GM18951 (cell line): ENCODE measurements around the gene ZDHHC7.

Experiments
- POLR2A ChIP-seq: IDR thresholded peaks from 4 replicates; pipeline ENCODE4 v1.6.1; 2011; ENCODE audit warnings: mild to moderate bottlenecking; ENCODE audit not compliant: insufficient read length, insufficient read depth; ENCODE audit errors: extremely low read depth
- in situ Hi-C: fragments of 300-500 bp; cut with MboI; formaldehyde crosslinking; loops from one replicate; pipeline ENCODE4 v1.12.0; 2022; ENCODE audit warnings: low sequenced_read_pairs, mixed read lengths, inconsistent platforms; ENCODE audit not compliant: unreplicated experiment

The ZDHHC7 gene

GRCh38 chr16:85018529-85019236 lies 7.3 kb upstream of the ZDHHC7 start:
- in situ Hi-C loops, result no loop called here
- no peak for TF ChIP-seq POLR2A

GRCh38 chr16:85017633-85018032 lies 6.3 kb upstream of the ZDHHC7 start:
- in situ Hi-C loops, result no loop called here
- no peak for TF ChIP-seq POLR2A

DNA sequence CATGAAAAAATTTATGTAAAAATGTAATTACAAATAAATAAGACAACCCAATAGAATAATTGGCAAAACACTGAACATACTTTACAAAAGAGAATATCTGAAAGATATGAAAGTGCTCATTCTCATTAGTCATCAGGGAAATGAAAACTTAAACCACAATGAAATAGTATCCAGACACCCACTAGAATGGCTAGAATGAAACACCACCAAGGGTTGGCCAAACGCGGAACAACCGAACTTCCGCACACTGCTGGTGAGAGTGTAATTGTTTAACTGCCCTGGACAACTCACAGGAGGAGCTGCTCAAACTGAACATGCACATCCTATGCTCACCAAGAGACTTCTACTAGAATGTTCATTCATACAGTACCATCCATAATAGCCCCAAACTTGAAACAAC lies 5.8 kb upstream of the ZDHHC7 start:
- TF ChIP-seq POLR2A, result no peak
- in situ Hi-C loops, result no loop called here

GRCh38 chr16:85015481-85016187 lies 4.3 kb upstream of the ZDHHC7 start:
- no peak for TF ChIP-seq POLR2A
- in situ Hi-C loops, result no loop called here

- TF ChIP-seq POLR2A, result no peak
- in situ Hi-C loops, result no loop called here
Measured at GRCh38 chr16:85014311-85014710, 3.0 kb upstream of the ZDHHC7 start.

DNA sequence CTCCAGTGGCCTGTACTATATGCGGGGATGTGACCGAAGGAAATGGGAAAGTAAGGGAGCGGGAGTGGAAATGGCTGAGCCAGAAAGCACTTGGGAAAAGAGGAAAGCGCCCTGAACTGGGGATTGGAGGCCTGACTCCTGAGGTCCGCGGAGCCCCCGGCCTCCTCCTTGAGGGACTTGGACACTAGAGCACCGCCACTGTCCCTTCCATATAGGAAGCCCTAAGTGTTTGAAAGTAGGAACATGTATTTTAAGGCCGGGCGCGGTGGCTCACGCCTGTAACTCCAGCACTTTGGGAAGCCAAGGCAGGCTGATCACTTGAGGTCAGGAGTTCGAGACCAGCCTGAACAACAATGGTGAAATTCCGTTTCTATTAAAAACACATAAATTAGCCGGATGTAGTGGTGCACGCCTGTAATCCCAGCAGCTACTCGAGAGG lies 530 bp upstream of the ZDHHC7 start:
- TF ChIP-seq POLR2A, result no peak
- in situ Hi-C loops, result no loop called here

DNA sequence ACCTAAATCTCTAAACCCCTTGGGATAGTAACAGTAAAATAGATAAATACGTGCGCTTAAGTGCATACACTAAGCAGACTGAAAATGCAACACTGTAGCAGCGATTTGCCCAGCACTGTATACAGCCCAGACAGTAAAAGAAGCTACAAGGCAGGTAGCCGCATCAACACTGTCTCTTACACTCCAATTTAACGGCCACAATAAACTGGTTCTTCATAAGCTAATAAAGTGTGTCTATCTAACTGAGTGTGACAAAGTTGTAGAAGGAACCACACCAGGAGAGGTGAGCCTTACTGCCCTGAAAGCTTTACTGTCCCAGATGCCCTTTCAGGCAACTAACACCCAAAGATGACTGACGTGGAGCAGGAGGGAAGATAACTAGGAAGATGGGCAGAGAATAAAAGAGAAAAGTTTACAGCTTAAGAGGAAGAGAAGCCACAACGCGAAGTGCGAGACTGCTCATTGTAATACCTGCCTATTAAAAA lies 847 bp downstream of the ZDHHC7 start:
- TF ChIP-seq POLR2A, result no peak
- in situ Hi-C loops, result no loop called here

GRCh38 chr16:85008271-85008670 lies 3.1 kb downstream of the ZDHHC7 start:
- in situ Hi-C loops, result no loop called here
- no peak for TF ChIP-seq POLR2A

- in situ Hi-C loops, result no loop called here
- no peak for TF ChIP-seq POLR2A
Measured at GRCh38 chr16:85007496-85008214, 3.7 kb downstream of the ZDHHC7 start.

DNA sequence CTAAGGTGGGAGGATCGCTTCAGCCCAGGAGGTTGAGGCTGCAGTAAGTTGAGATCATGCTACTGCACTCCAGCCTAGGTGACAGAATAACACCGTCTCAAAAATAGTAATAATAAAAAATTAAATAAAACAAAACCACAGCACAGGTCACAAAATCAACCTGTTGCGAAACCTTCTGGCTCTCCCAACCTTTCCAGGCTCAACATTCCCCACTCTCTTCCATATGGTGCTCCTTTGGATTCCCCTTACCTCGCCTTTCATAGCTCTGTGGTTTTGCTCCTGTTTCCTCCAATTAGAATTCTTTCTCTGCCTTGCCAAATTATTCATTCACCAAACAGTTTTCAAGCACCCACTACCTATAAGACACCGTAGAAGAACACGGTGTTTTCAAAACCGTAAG lies 4.7 kb downstream of the ZDHHC7 start:
- in situ Hi-C loops, result no loop called here
- no peak for TF ChIP-seq POLR2A

GRCh38 chr16:85005285-85006069 lies 5.9 kb downstream of the ZDHHC7 start:
- TF ChIP-seq POLR2A, result no peak
- in situ Hi-C loops, result no loop called here

GRCh38 chr16:85004587-85005205 lies 6.6 kb downstream of the ZDHHC7 start:
- TF ChIP-seq POLR2A, result no peak
- in situ Hi-C loops, result no loop called here
